Ishikawa (cell line): ENCODE data around the gene HMGB1.

Experiments used
- EGR1 ChIP-seq: IDR thresholded peaks from 2 replicates; pipeline ENCODE4 v1.6.1; 2012
- EP300 ChIP-seq: IDR thresholded peaks from 2 replicates; pipeline ENCODE4 v1.6.1; 2012; ENCODE audit warnings: borderline replicate concordance
- REST ChIP-seq: IDR thresholded peaks from 2 replicates; pipeline ENCODE4 v1.6.1; 2012; ENCODE audit warnings: low read depth, mild to moderate bottlenecking
- TAF1 ChIP-seq: IDR thresholded peaks from 2 replicates; pipeline ENCODE4 v1.6.1; 2012; ENCODE audit warnings: low read depth, mild to moderate bottlenecking

- no peak for TF ChIP-seq EP300
- no peak for TF ChIP-seq EGR1
- TF ChIP-seq TAF1 = 0 out of 2 replicates have a peak, but pooled peaks have one; percentile 18
- no peak for TF ChIP-seq REST
These were observed 44.4 kb downstream of the HMGB1 start for GRCh38 chr13:30421093-30422053.
